Stimulated activated CD4-positive, alpha-beta T cell treated with anti-CD3 and anti-CD28 coated beads, TNF-alpha, amount 100 ng/mL, for 48 hours (primary cell): ENCODE data around the gene DNAJC25.
"Not testable (repeated sequence)": the region's sequence is repeated elsewhere in the genome, so short reads cannot be mapped to it uniquely, and the experiment has no call there.

Experiments
- DNase-seq, 3 donors: peaks; one replicate each; pipeline ENCODE4 v3.0.0-alpha.2; 2020; ENCODE audit warnings: low read depth in 3 of 3

The DNAJC25 gene

GRCh38 chr9:111631214-111631971, at the start of gene DNAJC25:
TSS of gene DNAJC25 (plus strand) at chr9:111631334. CDS start at chr9:111631408, 74 bp downstream.
- DNase-seq = peak; percentile 83 to 94 (median 90)

- DNase-seq = no peak
Measured at GRCh38 chr9:111582888-111583287, 48.2 kb upstream of the DNAJC25 start.

DNA sequence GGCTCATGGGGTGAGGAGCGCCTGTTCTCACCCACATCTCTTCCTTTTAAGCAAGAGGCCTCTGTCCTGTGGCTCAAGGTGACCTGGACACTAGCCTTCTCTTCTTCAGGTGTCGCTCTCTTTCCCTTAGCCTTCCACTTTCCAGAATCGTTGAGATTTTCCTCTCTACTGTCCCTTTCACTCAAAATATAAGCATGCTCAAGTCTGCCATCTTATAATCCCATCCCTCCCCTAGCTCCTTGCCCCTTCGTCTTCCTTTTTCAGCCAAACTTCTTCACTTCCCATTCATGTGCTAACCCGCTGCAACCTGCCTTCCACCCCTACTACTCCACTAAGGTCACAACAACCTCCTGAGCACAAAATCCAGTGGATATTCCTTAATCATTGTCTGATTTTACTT, 44.8 kb upstream of the DNAJC25 start:
- DNase-seq = no peak

DNA sequence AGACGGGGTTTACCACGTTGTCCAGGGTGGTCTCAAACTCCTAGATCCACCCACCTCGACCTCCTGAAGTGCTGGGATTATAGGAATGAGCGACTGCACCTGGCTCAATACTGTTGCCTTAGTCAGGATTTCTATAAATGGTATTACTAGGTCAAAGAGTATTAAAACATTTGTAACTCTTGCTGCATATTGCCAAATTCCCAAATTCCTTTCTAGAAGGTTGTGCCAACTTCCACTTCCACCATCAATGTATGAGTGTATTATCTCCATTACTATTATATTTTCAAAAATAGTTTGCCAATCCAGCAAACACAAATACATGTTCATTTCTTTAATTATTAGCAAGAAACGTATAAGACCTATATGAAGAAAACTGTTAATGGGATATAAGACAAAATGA, 42.3 kb upstream of the DNAJC25 start:
- no peak for DNase-seq

GRCh38 chr9:111597852-111598732, 33.0 kb upstream of the DNAJC25 start:
- peak; percentile 18 to 38 (median 32) for DNase-seq

GRCh38 chr9:111598733-111599091, 32.4 kb upstream of the DNAJC25 start:
- no peak for DNase-seq

DNA sequence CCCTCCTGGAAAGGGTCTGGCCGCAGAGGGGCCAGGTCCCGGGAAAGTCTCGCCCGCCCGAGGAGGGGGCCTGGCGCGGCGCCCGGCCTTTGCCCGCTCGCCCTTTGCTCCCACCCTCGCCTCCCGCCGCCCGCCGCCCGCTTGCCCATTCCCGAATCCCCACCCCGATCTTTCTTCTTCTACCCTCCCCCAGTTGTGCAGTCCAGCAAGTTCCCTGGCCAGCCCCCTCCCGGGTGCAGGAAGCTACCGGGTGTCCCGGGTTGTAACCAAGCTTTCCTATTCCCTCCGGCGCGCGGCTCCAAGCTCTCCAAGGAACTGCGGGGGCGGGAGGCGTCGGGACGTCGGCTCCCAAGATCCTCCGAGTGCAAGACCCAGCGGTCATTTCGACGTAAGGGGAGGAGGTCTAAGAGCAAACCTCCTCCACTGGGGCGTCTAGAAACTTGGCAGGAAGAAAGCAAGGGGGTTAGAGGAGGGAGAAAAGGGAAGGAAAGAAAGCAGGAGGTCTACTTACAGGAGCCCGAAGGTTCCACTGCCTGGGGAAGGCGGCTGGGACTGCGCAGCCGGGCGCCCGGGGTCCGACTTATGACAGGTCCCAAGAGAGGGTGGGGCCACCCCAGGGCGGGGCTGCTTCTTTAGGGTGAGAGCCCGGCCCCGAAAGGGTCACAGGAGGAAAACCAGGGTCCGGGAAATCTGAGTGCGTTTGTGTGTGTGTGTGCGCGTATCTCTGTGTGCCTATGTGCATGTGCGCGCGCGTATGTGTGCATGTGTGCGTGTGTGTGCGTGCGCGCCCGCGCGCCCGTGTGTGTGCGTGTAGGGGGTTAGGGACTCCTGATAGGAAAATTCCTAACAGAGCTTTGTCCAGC, 31.8 kb upstream of the DNAJC25 start, which contains the start of gene PTGR1:
TSS of gene PTGR1 (minus strand) at position 556 of the 863 bp plus-strand sequence. CDS start 2,225 bp downstream, outside the sequence.
- peak in 1 of 3 donors; percentile 1 for DNase-seq

GRCh38 chr9:111599955-111600343, 31.2 kb upstream of the DNAJC25 start:
- no peak for DNase-seq

GRCh38 chr9:111601237-111602018, 29.7 kb upstream of the DNAJC25 start:
- no peak for DNase-seq

DNA sequence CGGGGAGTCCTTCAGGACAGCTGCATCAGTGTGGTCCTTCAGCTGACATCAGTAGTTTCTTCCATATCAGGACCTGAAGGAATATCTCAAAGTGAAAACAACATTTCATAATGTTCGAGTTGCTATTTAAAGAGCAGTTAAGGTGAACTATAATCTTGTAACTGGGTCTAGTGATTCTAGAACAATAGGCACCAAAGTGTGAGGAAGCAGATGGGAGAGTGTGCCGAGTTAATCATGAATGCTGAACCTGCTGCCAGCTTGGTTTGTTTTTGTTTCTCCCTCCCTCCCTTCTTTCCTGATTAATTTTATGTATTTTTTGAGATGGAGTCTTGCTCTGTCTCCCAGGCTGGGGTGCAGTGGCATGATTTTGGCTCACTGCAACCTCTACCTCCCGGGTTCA, 28.1 kb upstream of the DNAJC25 start:
- no peak for DNase-seq

DNA sequence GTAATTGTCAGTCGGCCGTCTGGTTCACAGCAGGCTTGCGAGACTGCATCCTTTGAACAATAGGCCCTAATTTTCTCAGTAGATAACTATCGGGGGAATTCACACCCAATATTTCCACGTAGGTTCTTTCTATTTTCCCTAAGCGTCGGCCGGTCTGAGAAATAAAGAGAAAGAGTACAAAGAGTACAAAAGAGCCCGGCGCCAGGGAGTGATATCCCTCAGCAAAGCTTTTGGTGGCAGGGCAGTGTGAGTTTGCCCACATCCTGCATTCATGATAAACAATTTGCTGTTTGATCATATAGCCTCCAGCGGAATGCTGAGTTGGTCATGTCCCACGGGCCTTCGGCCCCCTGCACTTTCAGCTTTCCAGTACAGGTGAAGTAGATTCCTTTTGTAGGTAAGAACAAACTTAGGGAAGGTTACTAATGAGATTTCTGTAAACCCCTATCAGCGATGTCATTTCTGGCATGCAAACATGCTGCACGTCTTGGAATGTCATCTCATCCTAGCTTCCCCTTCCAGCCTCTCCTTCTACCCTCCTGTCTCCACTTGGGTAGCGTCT, 27.0 kb upstream of the DNAJC25 start:
- no peak for DNase-seq

GRCh38 chr9:111605041-111605559, 26.0 kb upstream of the DNAJC25 start:
- DNase-seq = no peak

- DNase-seq = no peak
Measured at GRCh38 chr9:111610149-111610548, 21.0 kb upstream of the DNAJC25 start.

DNA sequence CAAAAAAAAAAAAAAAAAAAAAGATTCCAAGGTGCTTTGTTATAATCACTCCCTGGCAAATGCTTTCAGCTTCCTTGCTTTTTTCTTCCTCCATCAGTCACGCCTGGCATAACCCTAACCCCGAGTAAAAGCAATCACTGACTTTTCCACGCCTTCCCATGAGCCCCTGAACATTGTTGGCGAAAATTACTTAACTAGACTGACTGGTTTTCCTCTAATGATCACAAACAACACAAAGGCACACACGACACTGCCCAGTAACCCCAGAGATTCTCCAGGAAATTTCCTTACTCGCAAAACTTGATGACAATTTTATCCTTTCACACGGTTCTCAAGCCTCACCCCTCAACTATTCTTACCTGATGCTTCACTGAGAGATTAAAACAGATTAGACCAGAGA, 20.3 kb upstream of the DNAJC25 start:
- DNase-seq = no peak

GRCh38 chr9:111613436-111614040, 17.6 kb upstream of the DNAJC25 start:
- DNase-seq = no peak

DNA sequence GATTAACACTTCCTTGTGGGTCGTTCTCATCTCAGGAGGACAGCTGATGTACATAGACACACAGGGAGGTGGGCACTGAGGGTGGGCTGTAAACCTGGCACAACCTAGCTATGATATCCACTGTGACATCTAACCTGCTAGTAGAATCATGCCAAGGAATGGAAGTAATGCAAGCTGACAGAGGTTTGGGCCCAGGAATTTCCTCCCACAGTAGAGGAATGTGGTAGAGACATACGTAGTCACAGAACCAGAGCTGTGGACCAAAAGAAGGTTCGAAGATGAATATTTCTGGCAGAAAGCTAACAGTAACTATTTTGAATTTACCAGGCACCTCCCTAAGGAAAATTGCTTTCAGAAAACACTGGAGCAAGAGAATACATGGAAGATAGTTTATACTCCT, 15.2 kb upstream of the DNAJC25 start:
- no peak for DNase-seq

GRCh38 chr9:111617349-111617748, 13.8 kb upstream of the DNAJC25 start:
- not testable (repeated sequence) for DNase-seq

- DNase-seq = no peak
Measured at GRCh38 chr9:111621895-111622480, 9.1 kb upstream of the DNAJC25 start.

DNA sequence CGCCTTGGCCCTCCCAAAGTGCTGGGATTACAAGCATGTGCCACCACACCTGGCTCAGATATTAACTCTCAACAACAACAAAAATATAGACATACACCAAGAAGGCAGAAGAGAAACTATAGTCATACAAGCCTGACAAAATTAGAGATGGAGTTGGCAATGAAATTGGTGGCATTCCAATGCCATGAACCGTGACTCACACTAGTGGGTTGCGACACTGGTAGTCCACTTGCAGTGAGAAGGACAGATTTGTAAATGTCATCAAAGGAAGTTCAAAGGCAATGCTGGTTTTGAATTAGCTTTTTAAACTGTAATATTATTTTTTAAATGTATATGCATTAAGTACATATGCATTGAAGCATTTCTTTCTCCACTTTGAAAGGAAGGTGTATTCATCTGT, 8.5 kb upstream of the DNAJC25 start:
- DNase-seq = no peak
